Activated naive CD4-positive, alpha-beta T cell treated with Interleukin-2 at 50 U/mL for 16 hours (primary cell): Measurements from ENCODE around the gene TAF11L2.
A peak's percentile ranks its signal among the peaks of the same experiment; 100 is the strongest.
"Not testable (repeated sequence)": the region's sequence is repeated elsewhere in the genome, so short reads cannot be mapped to it uniquely, and the experiment has no call there.

ENCODE experiments used
- DNase-seq: peaks from one replicate; pipeline ENCODE4 v3.0.0-alpha.2; 2020

TAF11L2 gene

GRCh38 chr5:17497931-17498330, at the start of gene TAF11L2:
Gene TAF11L2 (plus strand): TSS chr5:17498231.
- not testable (repeated sequence) for DNase-seq

GRCh38 chr5:17448877-17449276, 49.2 kb upstream of the TAF11L2 start:
- DNase-seq: no peak

- DNase-seq: no peak
Measured at GRCh38 chr5:17452936-17453335, 45.1 kb upstream of the TAF11L2 start.

GRCh38 chr5:17455942-17456341, 42.1 kb upstream of the TAF11L2 start:
- no peak for DNase-seq

- no peak for DNase-seq
Measured at GRCh38 chr5:17461793-17462192, 36.2 kb upstream of the TAF11L2 start.

GRCh38 chr5:17463653-17464052, 34.4 kb upstream of the TAF11L2 start:
- DNase-seq: no peak

- DNase-seq: no peak
Measured at GRCh38 chr5:17470064-17470463, 28.0 kb upstream of the TAF11L2 start.

GRCh38 chr5:17475064-17475463, 23.0 kb upstream of the TAF11L2 start:
- not testable (repeated sequence) for DNase-seq

- no peak for DNase-seq
Measured at GRCh38 chr5:17477043-17477442, 21.0 kb upstream of the TAF11L2 start.

- no peak for DNase-seq
Measured at GRCh38 chr5:17477573-17478265, 20.3 kb upstream of the TAF11L2 start.

GRCh38 chr5:17481378-17481777, 16.7 kb upstream of the TAF11L2 start:
- DNase-seq: no peak

- no peak for DNase-seq
Measured at GRCh38 chr5:17482790-17483189, 15.2 kb upstream of the TAF11L2 start.

GRCh38 chr5:17486464-17487173, 11.4 kb upstream of the TAF11L2 start:
- not testable (repeated sequence) for DNase-seq

- no peak for DNase-seq
Measured at GRCh38 chr5:17487174-17487512, 10.9 kb upstream of the TAF11L2 start.

- not testable (repeated sequence) for DNase-seq
Measured at GRCh38 chr5:17491257-17491656, 6.8 kb upstream of the TAF11L2 start.

GRCh38 chr5:17492770-17493169, 5.3 kb upstream of the TAF11L2 start:
- no peak for DNase-seq

GRCh38 chr5:17497446-17497845, 585 bp upstream of the TAF11L2 start:
- DNase-seq: no peak

GRCh38 chr5:17511775-17512325, 13.8 kb downstream of the TAF11L2 start:
- DNase-seq: no peak

GRCh38 chr5:17517526-17517925, 19.5 kb downstream of the TAF11L2 start:
- DNase-seq: not testable (repeated sequence)

GRCh38 chr5:17518067-17518466, 20.0 kb downstream of the TAF11L2 start, which contains the start of gene TAF11L3:
Gene TAF11L3 (plus strand): TSS chr5:17518367.
- DNase-seq: not testable (repeated sequence)

- not testable (repeated sequence) for DNase-seq
Measured at GRCh38 chr5:17519508-17519907, 21.5 kb downstream of the TAF11L2 start.

GRCh38 chr5:17521501-17521900, 23.5 kb downstream of the TAF11L2 start, which contains the start of gene TAF11L4:
Gene TAF11L4 (plus strand): TSS chr5:17521801.
- not testable (repeated sequence) for DNase-seq

- not testable (repeated sequence) for DNase-seq
Measured at GRCh38 chr5:17524935-17525334, 26.9 kb downstream of the TAF11L2 start, which contains the start of gene TAF11L5. Gene TAF11L5 (plus strand): TSS chr5:17525235.

GRCh38 chr5:17526504-17526903, 28.5 kb downstream of the TAF11L2 start:
- peak; percentile 2 for DNase-seq
